Endothelial cell of umbilical vein (primary cell): Measurements from ENCODE around the gene GAK.

Experiments
- CTCF ChIP-seq, 2 donors: IDR thresholded peaks; 1 replicate in 1 of 2; 2 replicates in 1 of 2; pipeline ENCODE4 v1.5.1; 2011; ENCODE audit warnings: low read length in 2 of 2, mild to moderate bottlenecking in 2 of 2, moderate library complexity in 2 of 2, control low read depth in 1 of 2, inconsistent platforms in 1 of 2, low read depth in 1 of 2; ENCODE audit not compliant: insufficient read depth in 1 of 2; ENCODE audit errors: extremely low read depth in 1 of 2
- EZH2 ChIP-seq: IDR thresholded peaks from 2 replicates; pipeline ENCODE4 v1.6.1; 2012; ENCODE audit warnings: borderline replicate concordance, low read depth, mild to moderate bottlenecking, moderate library complexity, low read length, inconsistent platforms; ENCODE audit not compliant: severe bottlenecking
- FOS ChIP-seq: IDR thresholded peaks from 2 replicates; pipeline ENCODE4 v1.6.1; 2011; ENCODE audit warnings: mild to moderate bottlenecking, low read length, moderate library complexity, borderline replicate concordance; ENCODE audit not compliant: insufficient read depth
- JUN ChIP-seq: IDR thresholded peaks from 2 replicates; pipeline ENCODE4 v1.6.1; 2011; ENCODE audit warnings: borderline replicate concordance, low read depth; ENCODE audit not compliant: insufficient read length, insufficient read depth
- MAX ChIP-seq: IDR thresholded peaks from 2 replicates; pipeline ENCODE4 v1.6.1; 2011; ENCODE audit not compliant: insufficient read depth, insufficient read length
- MYC ChIP-seq: IDR thresholded peaks from one replicate; pipeline ENCODE4 v1.6.1; 2011; ENCODE audit warnings: mild to moderate bottlenecking, low read depth, low read length
- POLR2A ChIP-seq: IDR thresholded peaks from 2 replicates; pipeline ENCODE4 v1.6.1; 2012; ENCODE audit warnings: low read depth, mild to moderate bottlenecking, control low read depth, low read length
- POLR2AphosphoS5 ChIP-seq: IDR thresholded peaks from 2 replicates; pipeline ENCODE4 v1.6.1; 2012; ENCODE audit warnings: low read depth, mild to moderate bottlenecking, control low read depth, low read length, moderate library complexity; ENCODE audit not compliant: insufficient read depth

GRCh38 chr4:824461-825062 is 107.6 kb downstream of the GAK start:
- no peak for TF ChIP-seq CTCF (IDR thresholded peaks at IDR 0.05; ENCODE audit: extremely low read depth in 1 of 2, insufficient read depth in 1 of 2, low read depth in 1 of 2, low read length in 2 of 2)
- no peak for TF ChIP-seq POLR2A
- TF ChIP-seq EZH2: peak; percentile 10
- no peak for TF ChIP-seq POLR2AphosphoS5
- no peak for TF ChIP-seq JUN
- TF ChIP-seq FOS: no peak
- no peak for TF ChIP-seq MAX
- TF ChIP-seq MYC: no peak
